HG02981 (cell line): ENCODE measurements around the gene SCAMP3.

Source experiments
- ATAC-seq: cut with Tn5 transposase; IDR thresholded peaks from one replicate; pipeline ENCODE4 v1.9.1; 2021; ENCODE audit warnings: mild to moderate bottlenecking, moderate library complexity; ENCODE audit not compliant: unreplicated experiment

The SCAMP3 gene

DNA sequence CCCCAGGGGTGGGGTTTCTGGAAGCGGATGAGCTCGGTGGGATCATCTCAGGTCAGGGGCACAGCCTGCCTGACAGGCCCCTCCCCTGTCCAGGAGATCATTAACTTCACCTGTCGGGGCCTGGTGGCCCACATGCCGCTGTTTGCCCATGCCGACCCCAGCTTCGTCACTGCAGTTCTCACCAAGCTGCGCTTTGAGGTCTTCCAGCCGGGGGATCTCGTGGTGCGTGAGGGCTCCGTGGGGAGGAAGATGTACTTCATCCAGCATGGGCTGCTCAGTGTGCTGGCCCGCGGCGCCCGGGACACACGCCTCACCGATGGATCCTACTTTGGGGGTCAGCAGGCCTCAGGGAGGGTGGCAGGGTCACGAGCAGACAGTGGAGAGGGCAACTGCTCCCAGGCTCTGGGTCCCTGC, 23.5 kb upstream of the SCAMP3 start:
- ATAC-seq = no peak

DNA sequence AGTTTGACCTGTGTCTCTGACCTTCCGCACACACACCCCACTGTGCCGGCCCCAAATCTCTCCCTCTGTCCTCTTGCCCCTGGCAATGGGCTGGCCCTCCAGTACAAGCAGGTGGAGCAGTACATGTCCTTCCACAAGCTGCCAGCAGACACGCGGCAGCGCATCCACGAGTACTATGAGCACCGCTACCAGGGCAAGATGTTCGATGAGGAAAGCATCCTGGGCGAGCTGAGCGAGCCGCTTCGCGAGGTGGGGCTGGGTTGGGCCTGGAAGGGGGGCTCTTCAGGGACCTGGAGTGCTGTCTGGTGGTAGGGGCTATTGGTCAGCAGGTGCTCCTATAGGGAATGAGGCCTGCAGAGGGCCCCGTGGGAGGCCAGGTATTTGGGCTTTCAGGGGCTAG, 22.9 kb upstream of the SCAMP3 start:
- no peak for ATAC-seq

- ATAC-seq = no peak
Observed at GRCh38 chr1:155284476-155284875, 22.3 kb upstream of the SCAMP3 start.

- no peak for ATAC-seq
Observed at GRCh38 chr1:155282488-155283091, 20.4 kb upstream of the SCAMP3 start.

DNA sequence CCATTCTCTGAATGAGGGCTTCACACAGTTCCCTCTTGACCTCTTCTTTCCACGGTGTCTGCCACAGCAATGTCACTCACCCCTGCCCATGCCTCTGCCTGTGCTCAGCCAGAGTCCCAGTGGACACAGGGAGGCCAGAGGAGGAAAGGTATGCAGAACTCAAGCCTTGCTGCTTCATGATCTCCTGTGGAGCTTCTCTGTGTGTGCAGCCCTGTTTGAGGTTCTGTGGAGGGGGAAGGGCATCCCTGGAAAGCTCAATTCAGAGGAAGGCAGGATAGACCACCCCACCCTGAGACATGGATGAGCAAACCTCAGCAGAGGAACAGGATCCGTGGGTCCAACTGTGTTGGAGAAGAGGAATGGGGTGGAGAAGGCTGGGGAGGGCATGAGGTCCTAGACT, 17.1 kb upstream of the SCAMP3 start:
- ATAC-seq = no peak

- ATAC-seq = no peak
Observed at GRCh38 chr1:155278689-155279160, 16.6 kb upstream of the SCAMP3 start.

DNA sequence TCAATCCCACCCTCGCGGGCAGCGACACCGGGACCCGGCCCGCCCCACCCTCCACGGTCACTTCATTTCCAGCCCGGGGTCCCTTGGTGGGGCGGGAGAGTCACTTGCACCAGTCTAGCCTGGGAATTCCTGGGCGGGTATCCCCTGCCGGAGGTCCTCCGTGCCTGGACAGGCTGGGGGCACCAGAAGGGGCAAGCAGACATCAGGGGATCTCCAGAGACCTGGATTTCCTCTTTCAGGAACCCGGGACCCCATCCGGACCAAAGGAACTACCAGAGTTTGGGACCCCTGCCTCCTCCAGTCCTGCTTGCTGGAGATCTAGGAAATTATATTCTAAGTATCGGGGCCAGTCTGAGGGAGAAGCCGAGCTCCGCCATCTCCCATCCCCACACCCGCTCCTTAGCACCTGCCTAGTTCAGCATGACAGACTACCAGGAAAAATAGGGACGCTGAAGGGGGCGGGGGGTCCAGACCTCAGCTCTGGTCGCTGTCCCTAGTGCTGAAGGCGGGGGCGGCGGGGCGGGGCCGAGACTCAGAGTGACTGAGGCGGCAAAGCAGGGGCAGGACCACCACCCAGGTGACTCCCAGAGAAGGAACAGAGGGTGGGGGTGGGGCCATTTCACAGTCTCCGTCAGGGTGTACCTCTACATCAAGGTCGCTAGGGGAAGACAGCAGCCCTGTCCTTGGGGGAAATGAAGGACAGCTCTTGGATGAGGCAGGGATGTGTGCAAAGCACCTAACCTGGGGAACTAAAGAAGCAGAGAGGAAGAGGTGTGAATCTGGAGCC, 15.9 kb upstream of the SCAMP3 start:
- ATAC-seq = no peak

DNA sequence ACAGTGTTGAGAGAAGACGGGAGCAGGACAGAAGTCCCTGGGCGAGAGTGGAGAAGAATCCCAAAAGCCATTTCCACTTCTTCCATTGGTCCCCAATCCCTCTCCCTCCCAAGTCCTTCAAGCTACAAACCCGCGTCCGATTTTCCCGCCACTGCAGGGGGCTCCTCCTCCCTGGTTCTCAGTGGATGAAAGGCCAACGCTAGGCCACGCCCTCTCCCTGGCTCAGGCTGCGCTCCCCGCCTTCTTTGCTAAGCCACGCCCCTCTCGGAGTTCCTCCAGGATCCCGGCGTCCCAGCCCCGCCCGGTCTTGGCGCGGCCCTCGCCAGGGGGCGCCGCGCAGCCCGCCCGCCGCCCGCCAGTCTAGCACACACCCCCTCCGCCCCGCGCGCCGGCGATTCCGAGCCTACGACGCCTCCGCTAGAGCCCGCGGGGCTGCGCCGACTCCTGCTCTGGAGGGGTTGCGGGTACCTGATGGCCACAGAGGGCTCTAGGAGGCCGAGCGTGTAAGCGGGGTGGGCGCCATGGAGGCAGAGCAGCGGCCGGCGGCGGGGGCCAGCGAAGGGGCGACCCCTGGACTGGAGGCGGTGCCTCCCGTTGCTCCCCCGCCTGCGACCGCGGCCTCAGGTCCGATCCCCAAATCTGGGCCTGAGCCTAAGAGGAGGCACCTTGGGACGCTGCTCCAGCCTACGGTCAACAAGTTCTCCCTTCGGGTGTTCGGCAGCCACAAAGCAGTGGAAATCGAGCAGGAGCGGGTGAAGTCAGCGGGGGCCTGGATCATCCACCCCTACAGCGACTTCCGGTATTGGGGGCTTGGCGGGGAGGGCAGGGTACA, 15.1 kb upstream of the SCAMP3 start, which contains the start of gene HCN3:
HCN3 (plus strand) TSS at position 394 of the 832 bp plus-strand sequence; CDS start at position 522, 128 bp downstream.
- peak; percentile 58 for ATAC-seq

- peak; percentile 74 for ATAC-seq
Observed at GRCh38 chr1:155273343-155274245, 11.4 kb upstream of the SCAMP3 start, which contains the start of gene CLK2. Gene CLK2 (minus strand): TSS chr1:155273504. CDS start chr1:155270977, 2,527 bp downstream.

GRCh38 chr1:155272466-155273342, 10.5 kb upstream of the SCAMP3 start:
- peak; percentile 26 for ATAC-seq

DNA sequence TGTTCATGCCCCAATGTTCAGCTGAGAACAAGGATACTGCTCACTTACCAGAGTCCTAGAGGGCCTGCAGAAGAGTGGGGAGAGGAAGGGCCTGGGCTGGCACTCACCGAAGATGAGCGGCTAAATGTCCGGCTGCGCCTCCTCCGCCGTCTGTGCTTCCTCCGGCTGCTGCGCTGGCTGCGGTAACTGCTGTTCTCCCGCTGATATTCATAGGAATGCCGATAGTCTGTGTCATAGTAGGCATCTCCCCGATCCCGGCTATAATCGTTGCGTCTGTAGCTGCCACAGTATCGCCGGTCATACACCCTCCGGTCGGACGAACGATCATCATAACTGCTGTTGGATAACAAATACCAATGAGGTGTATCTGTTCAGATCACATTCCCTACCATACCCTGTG, 7.2 kb upstream of the SCAMP3 start:
- no peak for ATAC-seq

- ATAC-seq = no peak
Observed at GRCh38 chr1:155268630-155269029, 6.5 kb upstream of the SCAMP3 start.

DNA sequence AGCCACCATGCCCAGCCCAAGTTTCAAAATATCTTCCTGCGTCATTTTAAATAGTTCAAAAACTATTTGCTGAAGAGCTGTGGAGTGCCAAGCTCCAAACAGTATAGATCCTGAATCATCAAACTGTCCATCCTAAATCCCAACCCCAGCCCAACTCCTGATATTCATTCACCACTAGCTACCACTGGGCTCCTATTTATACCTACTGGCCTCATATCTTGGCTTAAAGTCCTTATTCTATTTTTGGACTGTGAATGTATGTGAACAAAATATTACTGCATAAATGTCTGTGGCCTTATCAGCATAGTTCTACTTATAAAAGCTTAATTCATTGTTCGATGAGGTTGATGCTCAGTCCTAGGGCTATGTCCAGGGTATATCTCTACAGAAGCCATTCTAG, 5.2 kb upstream of the SCAMP3 start:
- ATAC-seq = no peak

DNA sequence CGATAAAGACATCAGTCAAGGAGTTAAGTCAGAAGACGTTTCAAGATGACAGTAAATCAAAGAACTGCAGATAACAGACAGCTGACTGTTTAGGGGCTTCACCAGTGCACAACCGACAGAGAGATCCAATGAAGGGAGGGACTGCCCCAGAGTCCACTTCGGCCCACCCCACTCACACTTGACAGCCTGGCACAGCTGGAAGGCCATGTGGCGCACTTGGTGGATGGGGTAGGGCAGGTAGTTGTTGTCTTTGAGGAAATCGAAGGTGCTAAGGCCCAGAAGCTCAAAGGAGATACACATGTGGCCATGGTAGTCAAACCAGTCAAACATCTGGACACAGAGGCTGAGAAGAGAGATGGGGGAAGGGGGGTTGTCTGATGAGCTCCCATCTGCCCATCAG, 4.4 kb upstream of the SCAMP3 start:
- no peak for ATAC-seq

GRCh38 chr1:155263067-155263466, 907 bp upstream of the SCAMP3 start:
- no peak for ATAC-seq

DNA sequence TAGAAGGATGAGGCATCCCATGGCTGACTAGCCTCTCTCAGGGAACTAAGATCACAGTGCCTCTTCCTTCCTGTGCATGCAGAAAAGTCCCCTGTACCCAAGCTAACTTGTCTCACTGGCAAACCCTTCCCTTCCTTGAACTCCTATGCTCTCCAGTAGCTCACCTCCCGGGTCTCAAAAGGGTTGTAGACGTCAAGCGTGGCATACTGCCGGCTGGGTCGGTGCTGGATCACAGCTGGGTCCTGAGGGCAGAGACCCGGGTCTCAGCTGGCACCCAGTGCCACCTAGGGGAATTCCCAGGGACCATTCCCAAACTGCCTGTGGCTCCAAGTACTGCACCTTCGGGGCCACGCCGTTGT, 688 bp downstream of the SCAMP3 start:
- ATAC-seq = no peak

- ATAC-seq = no peak
Observed at GRCh38 chr1:155260276-155260675, 1.9 kb downstream of the SCAMP3 start.

GRCh38 chr1:155256058-155256852, 5.9 kb downstream of the SCAMP3 start:
- no peak for ATAC-seq
